ENCODE results near the gene MAGI1.

The MAGI1 gene

GRCh38 chr3:65876028-65876420, 162.7 kb downstream of the MAGI1 start:
- ATAC-seq, result no peak

GRCh38 chr3:65875393-65876027, 163.2 kb downstream of the MAGI1 start:
- no peak for ATAC-seq
- TF ChIP-seq TCF4 (CRISPR knock-in tag; IDR thresholded peaks at IDR 0.05; ENCODE audit: borderline replicate concordance), result no peak

More at GRCh38 chr3:65876028-65876420, 162.7 kb downstream of the MAGI1 start:
- TF ChIP-seq PPARA (CRISPR knock-in tag; IDR thresholded peaks at IDR 0.05; ENCODE audit: borderline replicate concordance) (no peak), CSDC2 (CRISPR knock-in tag; IDR thresholded peaks at IDR 0.05) (no peak), ZFP30 (CRISPR knock-in tag; IDR thresholded peaks at IDR 0.05) (no peak), BACH2 (CRISPR knock-in tag; IDR thresholded peaks at IDR 0.05; ENCODE audit: borderline replicate concordance) (no peak), PATZ1 (CRISPR knock-in tag; IDR thresholded peaks at IDR 0.05; ENCODE audit: borderline replicate concordance) (no peak), GLIS3 (CRISPR knock-in tag; IDR thresholded peaks at IDR 0.05) (no peak), TCF4 (CRISPR knock-in tag; IDR thresholded peaks at IDR 0.05; ENCODE audit: borderline replicate concordance) (no peak), ESRRG (CRISPR knock-in tag; IDR thresholded peaks at IDR 0.05) (no peak), ARNTL (CRISPR knock-in tag; IDR thresholded peaks at IDR 0.05; ENCODE audit: borderline replicate concordance, low read depth) (no peak), TOX (CRISPR knock-in tag; IDR thresholded peaks at IDR 0.05; ENCODE audit: borderline replicate concordance) (no peak), RARB (CRISPR knock-in tag; IDR thresholded peaks at IDR 0.05) (no peak), SNAI2 (CRISPR knock-in tag; IDR thresholded peaks at IDR 0.05) (no peak), ZNF70 (CRISPR knock-in tag; IDR thresholded peaks at IDR 0.05) (no peak), ZNF565 (CRISPR knock-in tag; conservative IDR thresholded peaks at IDR 0.05; ENCODE audit: low read depth) (no peak), CSRNP3 (CRISPR knock-in tag; IDR thresholded peaks at IDR 0.05) (no peak), ZFP3 (CRISPR knock-in tag; IDR thresholded peaks at IDR 0.05) (no peak), OSR1 (CRISPR knock-in tag; IDR thresholded peaks at IDR 0.05) (no peak), ZC3H10 (CRISPR knock-in tag; IDR thresholded peaks at IDR 0.05) (no peak)

- TF ChIP-seq PPARA (CRISPR knock-in tag; IDR thresholded peaks at IDR 0.05; ENCODE audit: borderline replicate concordance), result no peak
- no peak for ATAC-seq
These were observed 164.8 kb downstream of the MAGI1 start for GRCh38 chr3:65873869-65874268.

GRCh38 chr3:65873028-65873427, 165.7 kb downstream of the MAGI1 start:
- TF ChIP-seq ZNF565 (CRISPR knock-in tag; conservative IDR thresholded peaks at IDR 0.05; ENCODE audit: low read depth) (no peak), TOX (CRISPR knock-in tag; IDR thresholded peaks at IDR 0.05; ENCODE audit: borderline replicate concordance) (no peak), TSHZ2 (CRISPR knock-in tag; IDR thresholded peaks at IDR 0.05) (no peak)
- no peak for ATAC-seq

- no peak for ATAC-seq
- no peak for TF ChIP-seq ZFP30 (CRISPR knock-in tag; IDR thresholded peaks at IDR 0.05)
- no peak for TF ChIP-seq ESRRG (CRISPR knock-in tag; IDR thresholded peaks at IDR 0.05)
- TF ChIP-seq PATZ1 (CRISPR knock-in tag; IDR thresholded peaks at IDR 0.05; ENCODE audit: borderline replicate concordance), result no peak
- no peak for TF ChIP-seq POU6F1 (CRISPR knock-in tag; IDR thresholded peaks at IDR 0.05; ENCODE audit: borderline replicate concordance, low read depth)
- TF ChIP-seq ZC3H10 (CRISPR knock-in tag; IDR thresholded peaks at IDR 0.05), result no peak
- TF ChIP-seq OSR1 (CRISPR knock-in tag; IDR thresholded peaks at IDR 0.05), result no peak
- no peak for TF ChIP-seq ZNF565 (CRISPR knock-in tag; conservative IDR thresholded peaks at IDR 0.05; ENCODE audit: low read depth)
- TF ChIP-seq SNAI2 (CRISPR knock-in tag; IDR thresholded peaks at IDR 0.05), result no peak
- TF ChIP-seq CREB5 (CRISPR knock-in tag; IDR thresholded peaks at IDR 0.05; ENCODE audit: low read depth), result no peak
- no peak for TF ChIP-seq BACH2 (CRISPR knock-in tag; IDR thresholded peaks at IDR 0.05; ENCODE audit: borderline replicate concordance)
- TF ChIP-seq PPARA (CRISPR knock-in tag; IDR thresholded peaks at IDR 0.05; ENCODE audit: borderline replicate concordance), result no peak
- TF ChIP-seq RARB (CRISPR knock-in tag; IDR thresholded peaks at IDR 0.05), result no peak
These were observed 167.2 kb downstream of the MAGI1 start for GRCh38 chr3:65871305-65872141.
